ENCODE measurements around the gene IGLON5.

IGLON5 gene

GRCh38 chr19:51339687-51340656 is 28.5 kb downstream of the IGLON5 start:
- DNase-seq, result peak; percentile 82 to 92 (median 86)

- no peak for DNase-seq
Observed at GRCh38 chr19:51341066-51341465, 29.6 kb downstream of the IGLON5 start.

- no peak for DNase-seq
Observed at GRCh38 chr19:51341976-51342580, 30.6 kb downstream of the IGLON5 start, which contains the start of gene VSIG10L. VSIG10L (minus strand) TSS chr19:51342139; CDS start chr19:51342124, 15 bp downstream.

- no peak for DNase-seq
Observed at GRCh38 chr19:51342631-51343569, 31.5 kb downstream of the IGLON5 start.

- no peak for DNase-seq
Observed at GRCh38 chr19:51345076-51345620, 33.7 kb downstream of the IGLON5 start.

- DNase-seq, result no peak
Observed at GRCh38 chr19:51346742-51347141, 35.3 kb downstream of the IGLON5 start.

- DNase-seq, result no peak
Observed at GRCh38 chr19:51347209-51347928, 35.9 kb downstream of the IGLON5 start.

GRCh38 chr19:51351266-51351990 is 40.0 kb downstream of the IGLON5 start:
- no peak for DNase-seq

- no peak for DNase-seq
Observed at GRCh38 chr19:51352783-51353360, 41.4 kb downstream of the IGLON5 start.

GRCh38 chr19:51354103-51354741 is 42.8 kb downstream of the IGLON5 start:
- no peak for DNase-seq

GRCh38 chr19:51354742-51355148 is 43.3 kb downstream of the IGLON5 start:
- peak in 1 of 5 donors; percentile 44 for DNase-seq

GRCh38 chr19:51356159-51356801 is 44.8 kb downstream of the IGLON5 start:
- no peak for DNase-seq

- no peak for DNase-seq
Observed at GRCh38 chr19:51357952-51358351, 46.5 kb downstream of the IGLON5 start.

GRCh38 chr19:51359294-51359693 is 47.9 kb downstream of the IGLON5 start:
- no peak for DNase-seq

- DNase-seq, result no peak
Observed at GRCh38 chr19:51361239-51361638, 49.8 kb downstream of the IGLON5 start.

- no peak for DNase-seq
Observed at GRCh38 chr19:51364200-51365106, 53.0 kb downstream of the IGLON5 start.

- peak in 1 of 5 donors; percentile 20 for DNase-seq
Observed at GRCh38 chr19:51365211-51365964, 53.9 kb downstream of the IGLON5 start.

GRCh38 chr19:51365965-51366388 is 54.5 kb downstream of the IGLON5 start, which contains the start of gene ETFB:
ETFB (minus strand) TSS chr19:51366388; CDS start chr19:51366326, 62 bp downstream.
- DNase-seq, result no peak
